ENCODE data around the gene APCDD1. TPM values are rescaled to one million over a fixed set of nuclear protein-coding genes. Genes with fewer than 3 reads are reported as not detected.
"Not testable (repeated sequence)": the region's sequence is repeated elsewhere in the genome, so short reads cannot be mapped to it uniquely, and the experiment has no call there.

Gene APCDD1
- total RNA-seq, 2 experiments from 2014 or later: not detected

GRCh38 chr18:10539124-10539523 lies 84.7 kb downstream of the APCDD1 start:
- CTCF ChIA-PET, H3K9me3 Mint-ChIP-seq, H3K27me3 Mint-ChIP-seq, POLR2A ChIA-PET, H3K4me3 Mint-ChIP-seq, H3K27ac Mint-ChIP-seq, DNase-seq: not testable (repeated sequence)
- H3K4me1 Mint-ChIP-seq: peaks cover 26% of the 10 kb centered on the region
- H3K36me3 Mint-ChIP-seq (ENCODE audit: low read depth): peaks cover 65% of the 10 kb centered on the region

Other genes starting within 250 kb of the APCDD1 start
- gene NAPG, start 71.4 kb downstream of the APCDD1 start, total RNA-seq: 10 to 100 TPM; 35.8 to 36.9 TPM

All from activated CD4-positive, alpha-beta memory T cell treated with anti-CD3 and anti-CD28 coated beads, Interleukin-2, amount 10 ng/mL, durations not matched to agents 7 days and 5 days (primary cell).